WI38 (cell line): ENCODE results near the gene TRMT2A.

Source experiments
- H3K4me3 ChIP-seq: 2 replicates; pipeline ENCODE4 v1.5.1; 2011; ENCODE audit warnings: low read depth, mild to moderate bottlenecking, control low read depth, low read length
- CTCF ChIP-seq: IDR thresholded peaks from 2 replicates; pipeline ENCODE4 v1.5.1; 2012; ENCODE audit warnings: low read depth, mild to moderate bottlenecking, control low read depth, low read length

Gene TRMT2A

DNA sequence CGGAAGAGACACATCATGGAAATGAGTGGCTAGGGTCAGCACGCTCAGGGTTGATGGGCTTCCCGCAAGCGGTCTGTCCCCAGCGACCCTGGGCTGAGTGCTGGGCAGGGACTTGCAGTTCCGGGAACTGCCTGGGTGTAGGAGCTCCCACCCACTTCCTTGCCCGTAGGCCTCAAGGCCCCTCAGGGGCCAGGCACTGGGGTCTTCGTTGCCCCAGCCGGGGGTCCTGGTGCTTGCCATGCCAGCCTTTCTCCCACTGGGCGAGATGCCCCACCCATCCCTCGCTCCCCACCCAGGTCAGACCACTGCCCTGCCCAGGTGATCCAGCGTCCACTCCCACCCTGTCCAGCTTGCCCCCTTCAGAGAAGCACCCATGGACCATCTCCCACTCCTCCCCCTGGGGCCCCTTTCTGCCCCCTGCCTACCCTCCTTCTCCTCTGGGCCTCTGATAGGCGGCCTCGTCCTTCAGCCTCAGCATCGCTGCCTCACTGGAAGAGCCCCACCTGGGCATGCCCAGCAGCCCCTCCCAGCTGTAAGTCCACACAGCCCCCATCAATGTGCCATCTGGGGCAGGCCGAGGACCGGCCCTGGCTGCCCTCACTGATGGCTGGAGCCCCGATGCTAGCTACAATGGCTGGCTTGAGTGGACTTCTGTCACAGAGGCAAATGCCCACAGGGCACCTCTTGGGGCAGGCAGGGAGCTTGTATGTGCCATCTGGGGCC, 54.8 kb downstream of the TRMT2A start:
- no peak for TF ChIP-seq CTCF
- no peak overlapping the region for H3K4me3 ChIP-seq
